Hair follicle dermal papilla cell (primary cell): ENCODE data around the gene STAT5B. TPM values are rescaled to one million over a fixed set of nuclear protein-coding genes. Genes with fewer than 3 reads are reported as not detected.

Experiments used
- total RNA-seq: library from RNA; depleted of rRNA; stranded (reverse); fragments of >200 nt; gene quantifications from 2 replicates; pipeline ENCODE4 v1.2.3, GENCODE V29; 2012

Gene STAT5B
- 42.7 and 55.8 TPM in 2 replicates for total RNA-seq

GRCh38 chr17:42276359-42276608 lies at the start of gene STAT5B:
Gene STAT5B (minus strand): TSS chr17:42276391. CDS start chr17:42232127, 44,264 bp downstream.

DNA sequence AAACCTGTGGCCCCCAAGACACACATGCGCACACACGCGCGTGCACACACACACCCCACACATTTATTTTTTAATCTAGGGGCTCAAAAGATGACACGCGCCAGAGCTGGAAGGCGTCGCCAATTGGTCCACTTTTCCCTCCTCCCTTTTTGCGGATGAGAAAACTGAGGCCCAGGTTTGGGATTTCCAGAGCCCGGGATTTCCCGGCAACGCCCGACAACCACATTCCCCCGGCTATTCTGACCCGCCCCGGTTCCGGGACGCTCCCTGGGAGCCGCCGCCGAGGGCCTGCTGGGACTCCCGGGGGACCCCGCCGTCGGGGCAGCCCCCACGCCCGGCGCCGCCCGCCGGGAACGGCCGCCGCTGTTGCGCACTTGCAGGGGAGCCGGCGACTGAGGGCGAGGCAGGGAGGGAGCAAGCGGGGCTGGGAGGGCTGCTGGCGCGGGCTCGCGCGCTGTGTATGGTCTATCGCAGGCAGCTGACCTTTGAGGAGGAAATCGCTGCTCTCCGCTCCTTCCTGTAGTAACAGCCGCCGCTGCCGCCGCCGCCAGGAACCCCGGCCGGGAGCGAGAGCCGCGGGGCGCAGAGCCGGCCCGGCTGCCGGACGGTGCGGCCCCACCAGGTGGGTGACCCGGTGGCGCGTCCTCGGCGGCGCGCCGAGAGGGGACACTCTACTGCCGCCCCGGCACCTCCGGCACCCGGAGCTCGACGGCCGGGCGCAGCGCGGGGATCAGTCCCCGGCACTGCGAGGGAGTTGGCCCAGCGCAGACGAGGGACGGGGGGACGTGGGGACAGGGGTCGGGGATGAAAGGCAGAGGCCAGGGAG lies 12.0 kb upstream of the STAT5B start, which contains the start of gene STAT5A:
TSS of gene STAT5A (plus strand) at position 522 of the 826 bp plus-strand sequence. CDS start 914 bp downstream, outside the sequence.

DNA sequence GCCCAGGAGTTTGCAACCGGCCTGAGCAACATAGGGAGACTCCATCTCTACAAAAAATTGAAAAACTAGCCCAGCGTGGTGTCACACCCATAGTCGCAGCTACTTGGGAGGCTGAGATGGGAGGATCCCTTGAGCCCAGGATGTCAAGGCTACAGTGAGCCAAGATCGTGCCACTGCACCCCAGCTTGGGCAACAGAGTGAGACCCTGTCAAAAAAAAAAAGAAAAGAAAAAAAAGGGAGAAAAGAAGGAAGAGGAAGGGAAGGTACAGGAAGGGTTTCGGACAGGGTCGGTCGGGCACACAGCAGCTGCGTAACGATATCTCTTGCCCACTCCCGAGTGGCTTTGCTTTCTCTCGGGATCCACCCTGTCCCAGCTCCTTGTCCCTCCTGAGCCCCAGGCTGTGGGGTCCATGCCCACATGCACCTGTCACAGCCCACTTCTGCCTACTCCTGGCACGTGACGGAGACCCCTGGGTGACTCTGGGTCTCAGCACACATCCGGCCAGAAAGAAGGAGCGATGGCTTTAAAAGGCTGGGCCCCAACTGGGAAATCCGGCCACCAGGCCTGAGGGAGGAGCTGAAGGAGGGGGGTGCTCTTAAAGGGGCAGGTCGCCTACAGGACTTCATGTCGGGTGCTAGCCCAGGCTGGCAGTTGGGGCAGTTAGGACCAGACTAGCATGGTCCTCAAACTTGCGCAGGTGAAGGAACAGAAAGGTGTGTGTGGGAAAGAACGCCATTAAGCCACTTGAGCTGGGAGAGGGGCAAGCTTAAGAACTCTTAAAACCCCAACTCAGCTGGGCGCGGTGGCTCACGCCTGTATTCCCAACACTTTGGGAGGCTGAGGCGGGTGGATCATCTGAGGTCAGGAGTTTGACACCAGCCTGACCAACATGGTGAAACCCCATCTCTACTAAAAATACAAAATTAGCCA lies 82.0 kb downstream of the STAT5B start, which contains the start of gene GHDC:
TSS of gene GHDC (minus strand) at position 526 of the 931 bp plus-strand sequence. CDS start 913 bp downstream, outside the sequence.

GRCh38 chr17:42184713-42185620 lies 91.2 kb downstream of the STAT5B start, which contains the start of gene HCRT:
Gene HCRT (minus strand): TSS chr17:42185452. CDS start chr17:42185365, 87 bp downstream.

GRCh38 chr17:42180922-42181850 lies 95.0 kb downstream of the STAT5B start, which contains the start of gene KCNH4:
Gene KCNH4 (minus strand): TSS chr17:42181142. CDS start chr17:42180945, 197 bp downstream.

Other genes starting within 250 kb of the STAT5B start
- gene C17orf113, start 225.8 kb downstream of the STAT5B start, total RNA-seq, result 0.49 TPM in 2 replicates
- gene ZNF385C, start 177.9 kb downstream of the STAT5B start, total RNA-seq, result not detected in 2 replicates
- gene DHX58, start 163.7 kb downstream of the STAT5B start, total RNA-seq, result 19.6 and 19.8 TPM in 2 replicates
- gene KAT2A, start 155.0 kb downstream of the STAT5B start, total RNA-seq, result 8.5 and 9.2 TPM in 2 replicates
- not detected in 2 replicates for gene HSPB9, start 153.6 kb downstream of the STAT5B start, total RNA-seq
- 94.3 and 113 TPM in 2 replicates for gene RAB5C, start 121.4 kb downstream of the STAT5B start, total RNA-seq
- under 0.01 TPM in 1 of 2 replicates, not detected in the other for gene KCNH4, start 95.2 kb downstream of the STAT5B start, total RNA-seq
- gene HCRT, start 90.9 kb downstream of the STAT5B start, total RNA-seq, result not detected in 2 replicates
- gene GHDC, start 81.9 kb downstream of the STAT5B start, total RNA-seq, result 18.3 and 22.1 TPM in 2 replicates
- 37.8 and 55.3 TPM in 2 replicates for gene STAT5A, start 12.1 kb upstream of the STAT5B start, total RNA-seq
- gene STAT3, start 112.1 kb upstream of the STAT5B start, total RNA-seq, result 203 and 277 TPM in 2 replicates
- gene CAVIN1, start 146.9 kb upstream of the STAT5B start, total RNA-seq, result 1,335 and 1,666 TPM in 2 replicates
- 56.6 and 59.7 TPM in 2 replicates for gene ATP6V0A1, start 182.5 kb upstream of the STAT5B start, total RNA-seq